CD4-positive, alpha-beta T cell (primary cell): ENCODE results near the gene MXI1. TPM values are rescaled to one million over a fixed set of nuclear protein-coding genes. Genes with fewer than 3 reads are reported as not detected.

Source experiments
- ATAC-seq: fragments of 200-7000 bp; cut with Tn5 transposase; one replicate; pipeline ENCODE4 v1.10.0; 2022; ENCODE audit warnings: mild to moderate bottlenecking; ENCODE audit not compliant: poor library complexity
- CTCF ChIA-PET: fragments of 350-600 bp; sonication (Branson Sonifier 250); formaldehyde crosslinking; loops from one replicate; lab custom pipeline; 2021; ENCODE audit warnings: antibody characterized with exemption, inconsistent platforms; lab: Charles Lee
- POLR2A ChIA-PET: fragments of 350-600 bp; sonication (Branson Sonifier 250); formaldehyde crosslinking; loops from one replicate; lab custom pipeline; 2021; ENCODE audit warnings: antibody characterized with exemption, inconsistent platforms; lab: Charles Lee
- DNase-seq, 14 experiments: peaks; one replicate each; pipeline ENCODE4 v3.0.0-alpha.2; 2013 to 2020; ENCODE audit warnings: mixed read lengths in 2 of 14
- H3K27ac ChIP-seq, 2 donors: one replicate each; pipeline versions ENCODE4 v1.5.1 to v1.7.0; 2013; ENCODE audit warnings: low read length in 2 of 2, low read depth in 1 of 2, mild to moderate bottlenecking in 1 of 2
- H3K27me3 ChIP-seq, 2 experiments: 1 replicate in 1 of 2; 2 replicates in 1 of 2; pipeline versions ENCODE4 v1.6.1 to v1.7.0; 2013; ENCODE audit warnings: low read length in 2 of 2, control low read depth in 1 of 2, mild to moderate bottlenecking in 1 of 2, moderate library complexity in 1 of 2; ENCODE audit not compliant: insufficient read depth in 2 of 2, control insufficient read depth in 1 of 2
- H3K36me3 ChIP-seq: one replicate; pipeline ENCODE4 v1.6.1; 2013; ENCODE audit warnings: low read length, control low read depth; ENCODE audit not compliant: insufficient read depth
- H3K4me1 ChIP-seq: one replicate; pipeline ENCODE4 v1.6.1; 2013; ENCODE audit warnings: low read length, control low read depth; ENCODE audit not compliant: insufficient read depth
- H3K4me3 ChIP-seq: one replicate; pipeline ENCODE4 v1.5.1; 2013; ENCODE audit warnings: mild to moderate bottlenecking, low read length, moderate library complexity
- H3K9me3 ChIP-seq, 2 experiments: 1 replicate in 1 of 2; 2 replicates in 1 of 2; pipeline versions ENCODE4 v1.6.1 to v1.7.0; 2013; ENCODE audit warnings: low read length in 2 of 2, mild to moderate bottlenecking in 2 of 2, control low read depth in 1 of 2, moderate library complexity in 1 of 2; ENCODE audit not compliant: control insufficient read depth in 1 of 2, insufficient read depth in 1 of 2
- H3K27ac Mint-ChIP-seq: one replicate; pipeline ENCODE4 v1.8.0; 2020; ENCODE audit warnings: mixed read lengths
- H3K27me3 Mint-ChIP-seq: one replicate; pipeline ENCODE4 v1.8.0; 2021; ENCODE audit warnings: mixed read lengths
- H3K36me3 Mint-ChIP-seq: one replicate; pipeline ENCODE4 v1.8.0; 2021; ENCODE audit warnings: low read depth, mixed read lengths
- H3K4me1 Mint-ChIP-seq: one replicate; pipeline ENCODE4 v1.8.0; 2021; ENCODE audit warnings: low read depth, mixed read lengths
- H3K4me3 Mint-ChIP-seq: one replicate; pipeline ENCODE4 v1.8.0; 2020; ENCODE audit warnings: mild to moderate bottlenecking, mixed read lengths
- H3K9me3 Mint-ChIP-seq: one replicate; pipeline ENCODE4 v1.8.0; 2020; ENCODE audit warnings: mixed read lengths
- intact Hi-C, 2 experiments: fragments of 100-400 bp; cut with DNase I in 1 of 2; cut with micrococcal nuclease in 1 of 2; formaldehyde crosslinking; loops; one replicate each; pipeline versions ENCODE4 v1.15.1 to v1.9.0; 2023 to 2025; cut with DNase I, micrococcal nuclease
- total RNA-seq, 174 experiments: library from RNA in 2 of 174; stranded (reverse) in 2 of 174; gene quantifications; one replicate each; pipeline ENCODE4 v1.2.3 and lab custom pipeline; 2021 to 2026
- TF ChIP-seq, protein P1 (sequence below): fragments of 200-600 bp; IDR thresholded peaks from one replicate; pipeline ENCODE4 v1.8.0; 2022; ENCODE audit warnings: antibody characterized with exemption, mild to moderate bottlenecking

MXI1 gene
- total RNA-seq, 2 experiments from 2014 or later = 74.3 to 84.3 TPM

GRCh38 chr10:110225441-110225755, 18.0 kb downstream of the MXI1 start:
- peaks cover 32% of the 10 kb centered on the region for H3K4me1 ChIP-seq
- ChIA-PET CTCF (interaction anchor here (0.6 to 6.8 kb wide), 14 partner anchors 9 to 218 kb away, joined by 3 to 118 read pairs (median 4); partner anchors contain the start of genes MXI1 and SMNDC1), POLR2A (interaction anchor here (0.6 to 10.1 kb wide), 5 partner anchors 16 to 643 kb away, joined by 3 to 386 read pairs (median 5); partner anchors contain the start of gene MXI1)
- no peaks in the 10 kb centered on the region for H3K9me3 Mint-ChIP-seq
- H3K4me1 Mint-ChIP-seq = peaks cover 40% of the 10 kb centered on the region
- H3K9me3 ChIP-seq = no peaks in the 10 kb centered on the region
- peak overlapping the region; percentile 24 to 84 for H3K27ac ChIP-seq
- H3K4me3 ChIP-seq = peak overlapping the region; percentile 54
- TF ChIP-seq, protein P1, sequence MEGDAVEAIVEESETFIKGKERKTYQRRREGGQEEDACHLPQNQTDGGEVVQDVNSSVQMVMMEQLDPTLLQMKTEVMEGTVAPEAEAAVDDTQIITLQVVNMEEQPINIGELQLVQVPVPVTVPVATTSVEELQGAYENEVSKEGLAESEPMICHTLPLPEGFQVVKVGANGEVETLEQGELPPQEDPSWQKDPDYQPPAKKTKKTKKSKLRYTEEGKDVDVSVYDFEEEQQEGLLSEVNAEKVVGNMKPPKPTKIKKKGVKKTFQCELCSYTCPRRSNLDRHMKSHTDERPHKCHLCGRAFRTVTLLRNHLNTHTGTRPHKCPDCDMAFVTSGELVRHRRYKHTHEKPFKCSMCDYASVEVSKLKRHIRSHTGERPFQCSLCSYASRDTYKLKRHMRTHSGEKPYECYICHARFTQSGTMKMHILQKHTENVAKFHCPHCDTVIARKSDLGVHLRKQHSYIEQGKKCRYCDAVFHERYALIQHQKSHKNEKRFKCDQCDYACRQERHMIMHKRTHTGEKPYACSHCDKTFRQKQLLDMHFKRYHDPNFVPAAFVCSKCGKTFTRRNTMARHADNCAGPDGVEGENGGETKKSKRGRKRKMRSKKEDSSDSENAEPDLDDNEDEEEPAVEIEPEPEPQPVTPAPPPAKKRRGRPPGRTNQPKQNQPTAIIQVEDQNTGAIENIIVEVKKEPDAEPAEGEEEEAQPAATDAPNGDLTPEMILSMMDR = no peak
- DNase-seq (no peak), ATAC-seq (no peak)
- H3K36me3 ChIP-seq = peaks cover 15% of the 10 kb centered on the region
- no peaks in the 10 kb centered on the region for H3K27me3 ChIP-seq
- peaks cover 34% of the 10 kb centered on the region for H3K36me3 Mint-ChIP-seq
- H3K27me3 Mint-ChIP-seq = no peaks in the 10 kb centered on the region
- intact Hi-C loops = loop anchor here (5.0 to 10.0 kb wide), 7 partner anchors 218 to 1959 kb away; partner anchors contain the start of genes ADD3 (in 2 of the 2), DUSP5 (in 1 of the 2), GPAM (in 1 of the 2) and SMC3 (in 1 of the 2)
- peak overlapping the region; percentile 93 for H3K4me3 Mint-ChIP-seq
- peak overlapping the region; percentile 96 for H3K27ac Mint-ChIP-seq

GRCh38 chr10:110225756-110226542, 18.5 kb downstream of the MXI1 start:
- Mint-ChIP-seq H3K27me3 (no peaks in the 10 kb centered on the region), H3K27ac (peak overlapping the region; percentile 96), H3K4me1 (peaks cover 38% of the 10 kb centered on the region), H3K4me3 (peak overlapping the region; percentile 99), H3K9me3 (no peaks in the 10 kb centered on the region), H3K36me3 (peaks cover 38% of the 10 kb centered on the region)
- H3K4me1 ChIP-seq = peaks cover 32% of the 10 kb centered on the region
- peak overlapping the region; percentile 75 to 84 for H3K27ac ChIP-seq
- DNase-seq = peak; percentile 78 to 96 (median 87)
- peak overlapping the region; percentile 81 for H3K4me3 ChIP-seq
- no peaks in the 10 kb centered on the region for H3K27me3 ChIP-seq
- no peaks in the 10 kb centered on the region for H3K9me3 ChIP-seq
- peak; percentile 49 for ATAC-seq
- ChIA-PET CTCF (interaction anchor here (0.6 to 6.8 kb wide), 16 partner anchors 10 to 219 kb away, joined by 3 to 118 read pairs (median 4); partner anchors contain the start of genes MXI1 and SMNDC1), POLR2A (interaction anchor here (0.6 to 10.1 kb wide), 6 partner anchors 16 to 642 kb away, joined by 3 to 386 read pairs (median 4); partner anchors contain the start of genes MXI1 and SMNDC1)
- TF ChIP-seq, protein P1 = peak; percentile 55
- intact Hi-C loops = loop anchor here (1.0 to 10.0 kb wide), 11 partner anchors 17 to 1959 kb away; partner anchors contain the start of genes ADD3 (in 2 of the 2), DUSP5 (in 1 of the 2), GPAM (in 1 of the 2) and SMC3 (in 1 of the 2)
- peaks cover 15% of the 10 kb centered on the region for H3K36me3 ChIP-seq

DNA sequence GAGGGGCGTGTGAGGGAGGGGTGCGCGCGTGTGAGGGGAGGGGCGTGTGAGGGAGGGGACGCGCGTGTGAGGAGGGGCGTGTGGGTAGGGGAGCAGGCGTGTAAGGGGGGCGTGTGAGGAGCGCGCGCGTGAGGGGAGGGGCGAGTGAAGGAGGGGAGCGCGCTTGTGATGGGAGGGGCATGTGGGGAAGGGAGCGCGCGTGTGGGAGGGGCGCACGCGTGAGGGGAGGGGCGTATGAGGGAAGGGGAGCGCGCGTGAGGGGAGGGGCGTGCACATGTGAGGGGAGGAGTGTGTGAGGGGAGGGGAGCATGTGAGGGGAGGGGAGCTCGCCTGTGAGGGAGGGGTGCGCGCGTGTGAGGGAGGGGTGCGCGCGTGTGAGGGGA, 19.1 kb downstream of the MXI1 start:
- Mint-ChIP-seq H3K4me3 (peak overlapping the region; percentile 99), H3K9me3 (no peaks in the 10 kb centered on the region), H3K4me1 (peaks cover 32% of the 10 kb centered on the region), H3K27ac (peak overlapping the region; percentile 96), H3K36me3 (peaks cover 39% of the 10 kb centered on the region), H3K27me3 (no peaks in the 10 kb centered on the region)
- H3K27ac ChIP-seq = peak overlapping the region in 1 of 2 donors; percentile 84
- ChIA-PET CTCF (interaction anchor here (0.7 to 6.8 kb wide), 7 partner anchors 15 to 219 kb away, joined by 3 to 118 read pairs (median 5); partner anchors contain the start of genes MXI1 and SMNDC1), POLR2A (interaction anchor here (1.4 to 10.1 kb wide), 3 partner anchors 17 to 79 kb away, joined by 4 to 386 read pairs (median 6); partner anchors contain the start of genes MXI1 and SMNDC1)
- TF ChIP-seq, protein P1 = no peak
- H3K4me1 ChIP-seq = peaks cover 28% of the 10 kb centered on the region
- H3K9me3 ChIP-seq = no peaks in the 10 kb centered on the region
- H3K27me3 ChIP-seq = no peaks in the 10 kb centered on the region
- ATAC-seq (peak; percentile 43), DNase-seq (peak; percentile 80 to 96 (median 85))
- intact Hi-C loops = loop anchor here (1.0 to 10.0 kb wide), 11 partner anchors 17 to 1958 kb away; partner anchors contain the start of genes ADD3 (in 2 of the 2), DUSP5 (in 1 of the 2), GPAM (in 1 of the 2) and SMC3 (in 1 of the 2)
- H3K4me3 ChIP-seq = peak overlapping the region; percentile 81
- peaks cover 15% of the 10 kb centered on the region for H3K36me3 ChIP-seq
